Ovary (tissue), 9 donors: ENCODE measurements around the gene COBL. TPM values are rescaled to one million over a fixed set of nuclear protein-coding genes. Genes with fewer than 3 reads are reported as not detected.

ENCODE experiments used
- DNase-seq, 5 donors: peaks; one replicate each; pipeline ENCODE4 v3.0.0-alpha.2; 2019 to 2020
- H3K27ac ChIP-seq, 2 donors: fragments of 200-600 bp; one replicate each; pipeline versions ENCODE4 v1.5.1 to v1.8.0; 2019 to 2022
- H3K27me3 ChIP-seq: fragments of 200-600 bp; one replicate; pipeline ENCODE4 v1.8.0; 2022
- H3K36me3 ChIP-seq: fragments of 200-600 bp; sonication (generic); one replicate; pipeline ENCODE4 v1.5.1; 2019
- H3K4me1 ChIP-seq: one replicate; pipeline ENCODE4 v1.8.1; 2013; ENCODE audit warnings: mild to moderate bottlenecking, moderate library complexity; ENCODE audit not compliant: insufficient read depth
- H3K4me3 ChIP-seq: fragments of 200-600 bp; sonication (generic); one replicate; pipeline ENCODE4 v1.5.1; 2017
- H3K9me3 ChIP-seq, 2 donors: fragments of 200-600 bp in 1 of 2; sonication (generic) in 1 of 2; one replicate each; pipeline versions ENCODE4 v1.5.1 to v1.8.1; 2013 to 2019; ENCODE audit warnings: mild to moderate bottlenecking in 1 of 2, moderate library complexity in 1 of 2
- CTCF ChIP-seq, 3 donors: fragments of 450-650 bp in 2 of 3; fragments of 200-600 bp in 1 of 3; IDR thresholded peaks; one replicate each; pipeline versions ENCODE4 v1.5.1 to v1.8.0; 2016 to 2022; ENCODE audit warnings: antibody characterized with exemption in 3 of 3, mild to moderate bottlenecking in 1 of 3
- EP300 ChIP-seq: sonication (generic); formaldehyde crosslinking; IDR thresholded peaks from one replicate; pipeline ENCODE4 v1.6.1; 2017; ENCODE audit warnings: antibody characterized with exemption
- POLR2A ChIP-seq: fragments of 450-650 bp; IDR thresholded peaks from one replicate; pipeline ENCODE4 v1.6.1; 2017; ENCODE audit warnings: antibody characterized with exemption, mild to moderate bottlenecking, moderate library complexity
- WGBS, 3 donors: extraction: QIAGEN DNeasy Blood & Tissue Kit in 1 of 3; methylation state at CpG; one replicate each; pipeline versions ENCODE4 v1.1.5 to v1.1.7; 2013 to 2017; 5-methylcytosine and 5-hydroxymethylcytosine counted together
- intact Hi-C, 4 donors: fragments of 100-400 bp; cut with DNase I; formaldehyde crosslinking; loops; one replicate each; pipeline versions ENCODE4 v1.11.0 to v1.15.1; 2022 to 2023
- polyA plus RNA-seq, 2 donors: library from polyadenylated mRNA; stranded (reverse); fragments of 200-250 nt in 1 of 2; fragments of 350-450 nt in 1 of 2; fragmentation: Illumina TruSeq in 1 of 2; extraction: RNeasy Lipid Tissue Mini Kit (QIAGEN cat#74804) in 1 of 2; gene quantifications; one replicate each; pipeline ENCODE4 v1.2.3, GENCODE V29; 2013 to 2014
- total RNA-seq, 7 donors: library from RNA; depleted of rRNA in 2 of 7; stranded (reverse); fragments of >200 nt in 2 of 7; fragmentation: NEBNext Ultra II Directional in 3 of 7; extraction: Animal tissue kit (Norgen Biotek cat#: 25700) in 3 of 7; gene quantifications; one replicate each; pipeline versions ENCODE4 v1.1.0 to v1.2.4, GENCODE V29; 2016 to 2023
- donor health status: DM: no; HTN: no; CAD: no; lungs with moderate emphysema.
- donor health status: DM: no; HTN: no; CAD: no.
- donor health status: Bipolar disorder and iron deficiency.
- donor health status: DM: yes; HTN: yes; CAD: no.
- donor health status: DM: no; HTN: no; CAD: no.
- donor health status: DM: yes; HTN: yes; CAD: no.

Gene COBL
- total and polyA plus RNA-seq, 9 donors, result 0.87 to 33.4 (median 3.9) TPM

GRCh38 chr7:51075681-51076580 is 240.7 kb downstream of the COBL start:
- no peaks in the 10 kb centered on the region for H3K9me3 ChIP-seq
- H3K4me1 ChIP-seq, result no peaks in the 10 kb centered on the region
- DNase-seq, result no peak
- no peaks in the 10 kb centered on the region for H3K27me3 ChIP-seq
- TF ChIP-seq EP300 (no peak), POLR2A (no peak), CTCF (IDR thresholded peaks at IDR 0.05) (no peak)
- intact Hi-C loops, result no loop called here
- 81 to 83% (median 83%) methylated on average over 11 of the region's 11 CpGs for WGBS, 3 donors
- no peak overlapping the region for H3K4me3 ChIP-seq
- no peaks in the 10 kb centered on the region for H3K36me3 ChIP-seq
- no peak overlapping the region for H3K27ac ChIP-seq

- H3K27ac ChIP-seq, result no peak overlapping the region
- H3K4me1 ChIP-seq, result no peaks in the 10 kb centered on the region
- no peak overlapping the region for H3K4me3 ChIP-seq
- no peaks in the 10 kb centered on the region for H3K27me3 ChIP-seq
- TF ChIP-seq EP300, result no peak
- no peak for TF ChIP-seq CTCF (IDR thresholded peaks at IDR 0.05)
- TF ChIP-seq POLR2A, result no peak
- H3K9me3 ChIP-seq, result no peaks in the 10 kb centered on the region
- intact Hi-C loops, result no loop called here
- H3K36me3 ChIP-seq, result no peaks in the 10 kb centered on the region
- 56 to 64% (median 62%) methylated on average over 8 of the region's 8 CpGs for WGBS, 3 donors
- no peak for DNase-seq
These were observed 243.4 kb downstream of the COBL start for GRCh38 chr7:51073171-51073570.

- intact Hi-C loops, result no loop called here
- no peaks in the 10 kb centered on the region for H3K36me3 ChIP-seq
- no peak for TF ChIP-seq POLR2A
- no peaks in the 10 kb centered on the region for H3K27me3 ChIP-seq
- no peak overlapping the region for H3K4me3 ChIP-seq
- H3K4me1 ChIP-seq, result no peaks in the 10 kb centered on the region
- 83 to 92% (median 90%) methylated on average over 2 of the region's 2 CpGs for WGBS, 3 donors
- no peak overlapping the region for H3K27ac ChIP-seq
- no peak for DNase-seq
- no peaks in the 10 kb centered on the region for H3K9me3 ChIP-seq
These were observed 244.3 kb downstream of the COBL start for GRCh38 chr7:51072281-51072680.

- TF ChIP-seq EP300, result no peak
- TF ChIP-seq POLR2A, result no peak
- TF ChIP-seq CTCF (IDR thresholded peaks at IDR 0.05), result no peak
- intact Hi-C loops, result no loop called here
- 86 to 93% (median 93%) methylated on average over 2 of the region's 2 CpGs for WGBS, 3 donors
- no peaks in the 10 kb centered on the region for H3K4me1 ChIP-seq
- no peaks in the 10 kb centered on the region for H3K9me3 ChIP-seq
- no peaks in the 10 kb centered on the region for H3K36me3 ChIP-seq
- no peak overlapping the region for H3K4me3 ChIP-seq
- H3K27ac ChIP-seq, result no peak overlapping the region
- no peak for DNase-seq
- H3K27me3 ChIP-seq, result no peaks in the 10 kb centered on the region
These were observed 245.2 kb downstream of the COBL start for GRCh38 chr7:51071427-51071826.

GRCh38 chr7:51070151-51070550 is 246.5 kb downstream of the COBL start:
- no peak for DNase-seq
- Histone ChIP-seq H3K27ac (no peak overlapping the region), H3K4me3 (no peak overlapping the region), H3K9me3 (no peaks in the 10 kb centered on the region), H3K4me1 (no peaks in the 10 kb centered on the region), H3K36me3 (no peaks in the 10 kb centered on the region), H3K27me3 (no peaks in the 10 kb centered on the region)
- WGBS, 3 donors, result 45 to 54% (median 51%) methylated on average over 3 of the region's 3 CpGs
- intact Hi-C loops, result no loop called here
- TF ChIP-seq CTCF (IDR thresholded peaks at IDR 0.05) (no peak), EP300 (no peak), POLR2A (no peak)
